Activated naive CD8-positive, alpha-beta T cell treated with anti-CD3 and anti-CD28 coated beads, Interleukin-2, amount 50 U/mL, for 16 hours (primary cell): ENCODE data around the gene HIPK1.
"Not testable (repeated sequence)": the region's sequence is repeated elsewhere in the genome, so short reads cannot be mapped to it uniquely, and the experiment has no call there.

Experiments used
- DNase-seq: peaks from one replicate; pipeline ENCODE4 v3.0.0-alpha.2; 2020; ENCODE audit warnings: low read depth, low spot score

The HIPK1 gene

GRCh38 chr1:113943028-113943811 lies 14.1 kb downstream of the HIPK1 start:
- no peak for DNase-seq

- no peak for DNase-seq
Measured at GRCh38 chr1:113945329-113945728, 16.2 kb downstream of the HIPK1 start.

GRCh38 chr1:113946112-113946511 lies 17.0 kb downstream of the HIPK1 start:
- DNase-seq: no peak

- no peak for DNase-seq
Measured at GRCh38 chr1:113946678-113947387, 17.7 kb downstream of the HIPK1 start.

- DNase-seq: no peak
Measured at GRCh38 chr1:113947388-113948107, 18.4 kb downstream of the HIPK1 start.

GRCh38 chr1:113948151-113948550 lies 19.0 kb downstream of the HIPK1 start:
- DNase-seq: not testable (repeated sequence)

- DNase-seq: no peak
Measured at GRCh38 chr1:113949007-113949406, 19.9 kb downstream of the HIPK1 start.

GRCh38 chr1:113950908-113951307 lies 21.8 kb downstream of the HIPK1 start:
- no peak for DNase-seq

- DNase-seq: no peak
Measured at GRCh38 chr1:113951719-113952118, 22.6 kb downstream of the HIPK1 start.

GRCh38 chr1:113957984-113958383 lies 28.9 kb downstream of the HIPK1 start:
- no peak for DNase-seq

GRCh38 chr1:113958691-113959090 lies 29.6 kb downstream of the HIPK1 start:
- no peak for DNase-seq

- DNase-seq: no peak
Measured at GRCh38 chr1:113963281-113963906, 34.3 kb downstream of the HIPK1 start.

- DNase-seq: no peak
Measured at GRCh38 chr1:113965703-113966412, 36.7 kb downstream of the HIPK1 start.

- DNase-seq: no peak
Measured at GRCh38 chr1:113972954-113973353, 43.8 kb downstream of the HIPK1 start.

- DNase-seq: no peak
Measured at GRCh38 chr1:113975211-113975895, 46.2 kb downstream of the HIPK1 start.

GRCh38 chr1:113976609-113977278 lies 47.6 kb downstream of the HIPK1 start:
- no peak for DNase-seq

- no peak for DNase-seq
Measured at GRCh38 chr1:113977906-113978305, 48.8 kb downstream of the HIPK1 start.

GRCh38 chr1:113978863-113979702 lies 50.0 kb downstream of the HIPK1 start, which contains the start of gene OLFML3:
Gene OLFML3 (plus strand): TSS chr1:113979474. CDS start chr1:113979517, 43 bp downstream.
- no peak for DNase-seq

- no peak for DNase-seq
Measured at GRCh38 chr1:113980110-113980509, 51.0 kb downstream of the HIPK1 start.
